SK-N-SH treated with all-trans-retinoic acid at 6 μM for 48 hours (cell line): Measurements from ENCODE around the gene NFATC3.

Experiments
- RARB ChIP-seq: fragments of 250-450 bp; sonication (Bioruptor Pico); IDR thresholded peaks from 2 replicates; pipeline ENCODE4 v1.8.0; 2021; ENCODE audit warnings: mild to moderate bottlenecking, moderate library complexity
- ZNF565 ChIP-seq: fragments of 450-650 bp; formaldehyde crosslinking; conservative IDR thresholded peaks from 2 replicates; pipeline ENCODE4 v1.5.0; 2020; ENCODE audit warnings: low read depth, mild to moderate bottlenecking, moderate library complexity
- TF ChIP-seq, protein P1 (sequence below): fragments of 250-450 bp; sonication (Bioruptor Pico); IDR thresholded peaks from 2 replicates; pipeline ENCODE4 v1.8.0; 2020; ENCODE audit warnings: mild to moderate bottlenecking, moderate library complexity, borderline replicate concordance

- TF ChIP-seq, protein P1, sequence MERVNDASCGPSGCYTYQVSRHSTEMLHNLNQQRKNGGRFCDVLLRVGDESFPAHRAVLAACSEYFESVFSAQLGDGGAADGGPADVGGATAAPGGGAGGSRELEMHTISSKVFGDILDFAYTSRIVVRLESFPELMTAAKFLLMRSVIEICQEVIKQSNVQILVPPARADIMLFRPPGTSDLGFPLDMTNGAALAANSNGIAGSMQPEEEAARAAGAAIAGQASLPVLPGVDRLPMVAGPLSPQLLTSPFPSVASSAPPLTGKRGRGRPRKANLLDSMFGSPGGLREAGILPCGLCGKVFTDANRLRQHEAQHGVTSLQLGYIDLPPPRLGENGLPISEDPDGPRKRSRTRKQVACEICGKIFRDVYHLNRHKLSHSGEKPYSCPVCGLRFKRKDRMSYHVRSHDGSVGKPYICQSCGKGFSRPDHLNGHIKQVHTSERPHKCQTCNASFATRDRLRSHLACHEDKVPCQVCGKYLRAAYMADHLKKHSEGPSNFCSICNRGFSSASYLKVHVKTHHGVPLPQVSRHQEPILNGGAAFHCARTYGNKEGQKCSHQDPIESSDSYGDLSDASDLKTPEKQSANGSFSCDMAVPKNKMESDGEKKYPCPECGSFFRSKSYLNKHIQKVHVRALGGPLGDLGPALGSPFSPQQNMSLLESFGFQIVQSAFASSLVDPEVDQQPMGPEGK (CRISPR knock-in tag), result no peak
- TF ChIP-seq ZNF565 (no peak), RARB (CRISPR knock-in tag) (no peak)
These were observed 148.1 kb downstream of the NFATC3 start for GRCh38 chr16:68233085-68233834.
